HepG2 (cell line): Measurements from ENCODE around the gene KLF6.

Source experiments
- CREB1 ChIP-seq, 2 experiments: fragments of 450-650 bp in 1 of 2; IDR thresholded peaks; 2 replicates each; pipeline ENCODE4 v1.6.1; 2016 to 2017; ENCODE audit warnings: control low read depth in 1 of 2, mild to moderate bottlenecking in 1 of 2, missing compliant biosample characterization in 1 of 2, missing genetic modification characterization in 1 of 2
- FIP1L1 ChIP-seq: fragments of 200-400 bp; formaldehyde crosslinking; IDR thresholded peaks from 2 replicates; pipeline ENCODE4 v1.6.1; 2018; ENCODE audit warnings: low read depth, mild to moderate bottlenecking, low read length, moderate library complexity, borderline replicate concordance; ENCODE audit not compliant: insufficient read depth
- SMYD3 ChIP-seq: sonication (generic); formaldehyde crosslinking; IDR thresholded peaks from 2 replicates; pipeline ENCODE4 v1.8.1; 2023; ENCODE audit warnings: mild to moderate bottlenecking, missing genetic modification reagents
- TF ChIP-seq, protein P1 (sequence below): sonication (generic); formaldehyde crosslinking; IDR thresholded peaks from 2 replicates; pipeline ENCODE4 v1.4.0; 2020; ENCODE audit warnings: missing genetic modification reagents
- TF ChIP-seq, protein P2 (sequence below): sonication (generic); formaldehyde crosslinking; IDR thresholded peaks from 2 replicates; pipeline ENCODE4 v1.4.0; 2020; ENCODE audit warnings: missing genetic modification reagents
- TF ChIP-seq, protein P3 (sequence below): sonication (generic); formaldehyde crosslinking; IDR thresholded peaks from 2 replicates; pipeline ENCODE4 v1.4.0; 2020; ENCODE audit warnings: missing genetic modification reagents

DNA sequence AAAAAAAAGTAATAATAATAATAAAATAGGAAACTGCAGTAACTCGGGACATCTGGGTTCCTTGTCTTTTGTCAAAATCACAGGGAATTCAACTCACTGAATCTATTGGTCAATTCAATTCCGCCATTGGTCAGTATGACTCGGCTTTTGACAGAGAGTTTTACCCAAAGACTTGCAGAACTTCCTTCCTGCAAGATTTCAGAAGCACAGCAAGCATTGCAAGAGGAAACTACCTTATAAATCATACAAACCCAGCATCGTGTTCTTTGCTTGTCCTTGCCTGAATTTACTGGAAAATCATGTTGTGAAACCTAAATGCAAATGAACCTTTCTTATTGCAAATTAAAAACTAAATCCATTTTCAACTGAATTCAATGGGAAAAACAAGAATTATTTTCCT, 15.5 kb downstream of the KLF6 start:
- TF ChIP-seq, protein P1, sequence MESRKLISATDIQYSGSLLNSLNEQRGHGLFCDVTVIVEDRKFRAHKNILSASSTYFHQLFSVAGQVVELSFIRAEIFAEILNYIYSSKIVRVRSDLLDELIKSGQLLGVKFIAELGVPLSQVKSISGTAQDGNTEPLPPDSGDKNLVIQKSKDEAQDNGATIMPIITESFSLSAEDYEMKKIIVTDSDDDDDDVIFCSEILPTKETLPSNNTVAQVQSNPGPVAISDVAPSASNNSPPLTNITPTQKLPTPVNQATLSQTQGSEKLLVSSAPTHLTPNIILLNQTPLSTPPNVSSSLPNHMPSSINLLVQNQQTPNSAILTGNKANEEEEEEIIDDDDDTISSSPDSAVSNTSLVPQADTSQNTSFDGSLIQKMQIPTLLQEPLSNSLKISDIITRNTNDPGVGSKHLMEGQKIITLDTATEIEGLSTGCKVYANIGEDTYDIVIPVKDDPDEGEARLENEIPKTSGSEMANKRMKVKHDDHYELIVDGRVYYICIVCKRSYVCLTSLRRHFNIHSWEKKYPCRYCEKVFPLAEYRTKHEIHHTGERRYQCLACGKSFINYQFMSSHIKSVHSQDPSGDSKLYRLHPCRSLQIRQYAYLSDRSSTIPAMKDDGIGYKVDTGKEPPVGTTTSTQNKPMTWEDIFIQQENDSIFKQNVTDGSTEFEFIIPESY (CRISPR knock-in tag): no peak
- TF ChIP-seq CREB1 (IDR thresholded peaks at IDR 0.05) (no peak), CREB1 (CRISPR knock-in tag; IDR thresholded peaks at IDR 0.05) (no peak), FIP1L1 (no peak), SMYD3 (no peak)
- TF ChIP-seq, protein P2, sequence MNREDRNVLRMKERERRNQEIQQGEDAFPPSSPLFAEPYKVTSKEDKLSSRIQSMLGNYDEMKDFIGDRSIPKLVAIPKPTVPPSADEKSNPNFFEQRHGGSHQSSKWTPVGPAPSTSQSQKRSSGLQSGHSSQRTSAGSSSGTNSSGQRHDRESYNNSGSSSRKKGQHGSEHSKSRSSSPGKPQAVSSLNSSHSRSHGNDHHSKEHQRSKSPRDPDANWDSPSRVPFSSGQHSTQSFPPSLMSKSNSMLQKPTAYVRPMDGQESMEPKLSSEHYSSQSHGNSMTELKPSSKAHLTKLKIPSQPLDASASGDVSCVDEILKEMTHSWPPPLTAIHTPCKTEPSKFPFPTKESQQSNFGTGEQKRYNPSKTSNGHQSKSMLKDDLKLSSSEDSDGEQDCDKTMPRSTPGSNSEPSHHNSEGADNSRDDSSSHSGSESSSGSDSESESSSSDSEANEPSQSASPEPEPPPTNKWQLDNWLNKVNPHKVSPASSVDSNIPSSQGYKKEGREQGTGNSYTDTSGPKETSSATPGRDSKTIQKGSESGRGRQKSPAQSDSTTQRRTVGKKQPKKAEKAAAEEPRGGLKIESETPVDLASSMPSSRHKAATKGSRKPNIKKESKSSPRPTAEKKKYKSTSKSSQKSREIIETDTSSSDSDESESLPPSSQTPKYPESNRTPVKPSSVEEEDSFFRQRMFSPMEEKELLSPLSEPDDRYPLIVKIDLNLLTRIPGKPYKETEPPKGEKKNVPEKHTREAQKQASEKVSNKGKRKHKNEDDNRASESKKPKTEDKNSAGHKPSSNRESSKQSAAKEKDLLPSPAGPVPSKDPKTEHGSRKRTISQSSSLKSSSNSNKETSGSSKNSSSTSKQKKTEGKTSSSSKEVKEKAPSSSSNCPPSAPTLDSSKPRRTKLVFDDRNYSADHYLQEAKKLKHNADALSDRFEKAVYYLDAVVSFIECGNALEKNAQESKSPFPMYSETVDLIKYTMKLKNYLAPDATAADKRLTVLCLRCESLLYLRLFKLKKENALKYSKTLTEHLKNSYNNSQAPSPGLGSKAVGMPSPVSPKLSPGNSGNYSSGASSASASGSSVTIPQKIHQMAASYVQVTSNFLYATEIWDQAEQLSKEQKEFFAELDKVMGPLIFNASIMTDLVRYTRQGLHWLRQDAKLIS: no peak
- TF ChIP-seq, protein P3, sequence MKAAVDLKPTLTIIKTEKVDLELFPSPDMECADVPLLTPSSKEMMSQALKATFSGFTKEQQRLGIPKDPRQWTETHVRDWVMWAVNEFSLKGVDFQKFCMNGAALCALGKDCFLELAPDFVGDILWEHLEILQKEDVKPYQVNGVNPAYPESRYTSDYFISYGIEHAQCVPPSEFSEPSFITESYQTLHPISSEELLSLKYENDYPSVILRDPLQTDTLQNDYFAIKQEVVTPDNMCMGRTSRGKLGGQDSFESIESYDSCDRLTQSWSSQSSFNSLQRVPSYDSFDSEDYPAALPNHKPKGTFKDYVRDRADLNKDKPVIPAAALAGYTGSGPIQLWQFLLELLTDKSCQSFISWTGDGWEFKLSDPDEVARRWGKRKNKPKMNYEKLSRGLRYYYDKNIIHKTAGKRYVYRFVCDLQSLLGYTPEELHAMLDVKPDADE (CRISPR knock-in tag): no peak
